ENCODE data around the gene JSRP1. TPM values are rescaled to one million over a fixed set of nuclear protein-coding genes. Genes with fewer than 3 reads are reported as not detected.

JSRP1 gene
- total and polyA plus RNA-seq, 2 of the 8 experiments (the other 6 are each of a cell fraction or from before 2014, with no cell fraction given) = 0.24 to 0.56 TPM

DNA sequence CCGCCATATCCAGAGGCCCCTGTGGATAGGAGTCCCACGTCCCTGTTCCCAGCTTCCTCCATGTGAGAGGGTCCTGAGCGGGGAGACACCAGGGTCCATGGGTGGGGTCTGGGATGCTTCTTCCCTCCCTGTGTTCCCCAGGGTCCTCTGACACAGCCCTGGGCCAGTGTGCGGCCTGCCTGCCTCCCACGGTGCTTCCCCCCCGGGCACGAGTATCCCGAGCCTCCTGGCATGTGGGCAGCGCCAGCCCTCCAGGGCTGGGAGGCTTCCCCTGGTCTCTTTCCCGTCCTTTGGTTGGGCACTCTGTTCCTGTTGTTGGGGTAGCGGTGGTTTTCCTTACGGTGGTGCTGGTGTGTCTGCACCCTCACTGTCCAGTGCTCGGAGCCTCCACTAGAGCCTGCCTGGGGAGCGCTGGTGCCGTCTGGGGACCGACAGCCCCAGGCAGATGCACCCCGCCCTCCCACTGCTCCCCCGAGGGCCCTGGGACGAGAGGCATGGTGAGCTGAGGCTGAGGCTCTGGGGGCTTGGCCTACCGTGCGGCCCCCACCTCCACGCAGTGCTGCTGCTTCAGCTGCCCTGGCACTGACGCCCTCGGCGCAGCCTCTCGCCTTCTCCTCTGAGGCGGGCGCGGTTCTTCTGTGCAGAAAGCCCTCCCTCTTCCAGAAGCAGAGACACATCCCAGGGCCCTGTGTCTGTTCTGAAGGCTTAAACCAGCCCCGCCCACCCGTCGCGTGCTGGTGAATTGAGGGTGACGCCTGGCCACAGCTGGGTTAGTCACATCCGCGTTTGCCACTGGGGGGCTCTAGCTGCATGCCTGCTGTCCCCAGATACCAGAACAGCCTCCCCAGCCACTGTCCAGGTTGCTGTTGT lies 48.0 kb downstream of the JSRP1 start:
- no peak overlapping the region for H3K27ac ChIP-seq (ENCODE audit: low read depth, low read length)
- WGBS, 2 experiments (ENCODE audit: extremely low coverage in 1 of 2, insufficient coverage in 1 of 2, insufficient read length in 1 of 2, insufficient replicate concordance in 2 of 2, low coverage in 1 of 2, low lambda C conversion rate in 2 of 2, missing lambda C conversion rate in 1 of 2) = 86% methylated on average over 28 of the region's 36 CpGs; no CpG with 5 or more reads in 1 of the 2 experiments
- peaks cover 0 to 24% (median 15%) of the 10 kb centered on the region in 4 experiments; a peak in 6 of 8 replicates for H3K36me3 ChIP-seq (ENCODE audit: control insufficient read depth in 2 of 4, insufficient read depth in 4 of 4, low read length in 3 of 4)

More for the DNA sequence above, 48.0 kb downstream of the JSRP1 start:
- Histone ChIP-seq H3K79me1 (ENCODE audit: low read depth, low read length) (no peaks in the 10 kb centered on the region; the same call in 1 of the 2 replicates), H2BK12ac (ENCODE audit: low read depth, low read length) (no peak overlapping the region), H2BK120ac (replicated peaks; ENCODE audit: low read depth, low read length) (no peak overlapping the region), H3K18ac (ENCODE audit: extremely low read depth, low read length) (no peak overlapping the region), H4K91ac (replicated peaks; ENCODE audit: insufficient read length, low read length) (no peak overlapping the region), H3K14ac (ENCODE audit: insufficient read length) (no peak overlapping the region), H3K9me3 (ENCODE audit: insufficient read depth in 2 of 2, low read depth in 1 of 2, low read length in 1 of 2) (no peaks in the 10 kb centered on the region), H2BK15ac (ENCODE audit: low read length) (no peak overlapping the region), H3K4me3 (ENCODE audit: extremely low read depth in 1 of 4, insufficient read depth in 2 of 4, low read depth in 3 of 4, low read length in 4 of 4) (no peak overlapping the region), H3K79me2 (ENCODE audit: control insufficient read depth in 1 of 2, insufficient read depth in 2 of 2, low read length in 2 of 2) (no peaks in the 10 kb centered on the region), H2AK5ac (ENCODE audit: low read depth, low read length) (no peak overlapping the region), H3K27me3 (replicated peaks in 1 of 4; ENCODE audit: control insufficient read depth in 3 of 4, extremely low read depth in 1 of 4, insufficient read depth in 3 of 4, low read length in 3 of 4) (no peaks in the 10 kb centered on the region), H3K9ac (replicated peaks in 1 of 4; ENCODE audit: extremely low read depth in 1 of 4, low read depth in 3 of 4, low read length in 3 of 4) (no peak overlapping the region), H3K4me1 (replicated peaks in 1 of 4; ENCODE audit: control insufficient read depth in 3 of 4, insufficient read depth in 4 of 4, low read length in 3 of 4) (no peaks in the 10 kb centered on the region), H3K4me2 (ENCODE audit: insufficient read depth in 1 of 2, low read depth in 2 of 2, low read length in 2 of 2) (no peak overlapping the region), H4K5ac (ENCODE audit: insufficient read length, low read depth, low read length) (no peak overlapping the region), H3K23me2 (ENCODE audit: low read depth, low read length) (no peaks in the 10 kb centered on the region), H4K8ac (ENCODE audit: extremely low read depth, insufficient read depth, low read length) (no peak overlapping the region; the same call in 1 of the 2 replicates), H2BK5ac (ENCODE audit: low read depth, low read length) (0 out of 2 replicates have a peak overlapping the region, but pooled peaks have one; percentile 8), H3K4ac (replicated peaks; ENCODE audit: insufficient read length, low read depth, low read length) (no peak overlapping the region), H4K20me1 (replicated peaks in 1 of 2; ENCODE audit: control insufficient read depth in 1 of 2, insufficient read depth in 2 of 2, low read length in 2 of 2) (peaks cover 0 to 10% of the 10 kb centered on the region in 2 experiments), H3K23ac (ENCODE audit: insufficient read length) (no peak overlapping the region), H3K56ac (replicated peaks; ENCODE audit: insufficient read length, low read depth, low read length) (no peak overlapping the region), H2BK20ac (ENCODE audit: low read length) (no peak overlapping the region), H2AFZ (ENCODE audit: low read length) (no peak overlapping the region)
- POLR2A ChIA-PET (ENCODE audit: partially characterized antibody) = interaction anchor here (0.9 to 1.9 kb wide), 4 partner anchors 31 to 79 kb away, joined by 3 to 4 read pairs (median 3); no protein-coding TSS in a partner anchor
- peak in 1 of 2 experiments; percentile 72 for DNase-seq (ENCODE audit: low read depth in 1 of 2, low spot score in 2 of 2)
- FAIRE-seq = no peak
- CTCF ChIA-PET (ENCODE audit: partially characterized antibody) = interaction anchor here (0.7 to 1.7 kb wide), 8 partner anchors 9 to 107 kb away, joined by 3 to 5 read pairs (median 4); no protein-coding TSS in a partner anchor
- TF ChIP-seq, protein P1, sequence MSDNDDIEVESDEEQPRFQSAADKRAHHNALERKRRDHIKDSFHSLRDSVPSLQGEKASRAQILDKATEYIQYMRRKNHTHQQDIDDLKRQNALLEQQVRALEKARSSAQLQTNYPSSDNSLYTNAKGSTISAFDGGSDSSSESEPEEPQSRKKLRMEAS (IDR thresholded peaks at IDR 0.05) = 0 out of 2 replicates have a peak, but pooled peaks have one; percentile 16
- TF ChIP-seq, protein P2, sequence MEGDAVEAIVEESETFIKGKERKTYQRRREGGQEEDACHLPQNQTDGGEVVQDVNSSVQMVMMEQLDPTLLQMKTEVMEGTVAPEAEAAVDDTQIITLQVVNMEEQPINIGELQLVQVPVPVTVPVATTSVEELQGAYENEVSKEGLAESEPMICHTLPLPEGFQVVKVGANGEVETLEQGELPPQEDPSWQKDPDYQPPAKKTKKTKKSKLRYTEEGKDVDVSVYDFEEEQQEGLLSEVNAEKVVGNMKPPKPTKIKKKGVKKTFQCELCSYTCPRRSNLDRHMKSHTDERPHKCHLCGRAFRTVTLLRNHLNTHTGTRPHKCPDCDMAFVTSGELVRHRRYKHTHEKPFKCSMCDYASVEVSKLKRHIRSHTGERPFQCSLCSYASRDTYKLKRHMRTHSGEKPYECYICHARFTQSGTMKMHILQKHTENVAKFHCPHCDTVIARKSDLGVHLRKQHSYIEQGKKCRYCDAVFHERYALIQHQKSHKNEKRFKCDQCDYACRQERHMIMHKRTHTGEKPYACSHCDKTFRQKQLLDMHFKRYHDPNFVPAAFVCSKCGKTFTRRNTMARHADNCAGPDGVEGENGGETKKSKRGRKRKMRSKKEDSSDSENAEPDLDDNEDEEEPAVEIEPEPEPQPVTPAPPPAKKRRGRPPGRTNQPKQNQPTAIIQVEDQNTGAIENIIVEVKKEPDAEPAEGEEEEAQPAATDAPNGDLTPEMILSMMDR (IDR thresholded peaks at IDR 0.05; ENCODE audit: control extremely low read depth in 1 of 3, insufficient read depth in 1 of 3, low read depth in 1 of 3, low read length in 3 of 3) = peak; percentile 12 to 29 (median 21); a peak in 3 of 4 replicates
- TF ChIP-seq RAD21 (IDR thresholded peaks at IDR 0.05 in 1 of 2, conservative IDR thresholded peaks at IDR 0.05 in 1 of 2; ENCODE audit: low read depth in 2 of 2, low read length in 2 of 2) (peak in 1 of 2 experiments; percentile 33; a peak in 3 of 4 replicates), KDM4A (IDR thresholded peaks at IDR 0.05; ENCODE audit: low read depth, low read length, severe bottlenecking) (no peak)
